Transverse colon (tissue), 3 donors: ENCODE measurements around the gene PTPDC1.

Source experiments
- CTCF ChIP-seq, 5 experiments: fragments of 200-600 bp in 3 of 5; fragments of 450-650 bp in 2 of 5; sonication (generic) in 3 of 5; IDR thresholded peaks; 1 replicate in 2 of 5; 2 replicates in 3 of 5; pipeline ENCODE4 v1.5.1; 2016 to 2017; ENCODE audit warnings: antibody characterized with exemption in 5 of 5, inconsistent platforms in 3 of 5, mild to moderate bottlenecking in 2 of 5, moderate library complexity in 1 of 5
- EP300 ChIP-seq: sonication (generic); formaldehyde crosslinking; IDR thresholded peaks from one replicate; pipeline ENCODE4 v1.6.1; 2017; ENCODE audit warnings: antibody characterized with exemption, low read depth
- POLR2A ChIP-seq: fragments of 450-650 bp; IDR thresholded peaks from one replicate; pipeline ENCODE4 v1.6.1; 2016; ENCODE audit warnings: antibody characterized with exemption, mild to moderate bottlenecking, moderate library complexity

GRCh38 chr9:94157050-94157801 lies 73.0 kb downstream of the PTPDC1 start:
- TF ChIP-seq POLR2A (no peak), CTCF (IDR thresholded peaks at IDR 0.05) (no peak), EP300 (no peak)
